Measurements from ENCODE around the gene EIF4G3.
A peak's percentile ranks its signal among the peaks of the same experiment; 100 is the strongest.

The EIF4G3 gene

DNA sequence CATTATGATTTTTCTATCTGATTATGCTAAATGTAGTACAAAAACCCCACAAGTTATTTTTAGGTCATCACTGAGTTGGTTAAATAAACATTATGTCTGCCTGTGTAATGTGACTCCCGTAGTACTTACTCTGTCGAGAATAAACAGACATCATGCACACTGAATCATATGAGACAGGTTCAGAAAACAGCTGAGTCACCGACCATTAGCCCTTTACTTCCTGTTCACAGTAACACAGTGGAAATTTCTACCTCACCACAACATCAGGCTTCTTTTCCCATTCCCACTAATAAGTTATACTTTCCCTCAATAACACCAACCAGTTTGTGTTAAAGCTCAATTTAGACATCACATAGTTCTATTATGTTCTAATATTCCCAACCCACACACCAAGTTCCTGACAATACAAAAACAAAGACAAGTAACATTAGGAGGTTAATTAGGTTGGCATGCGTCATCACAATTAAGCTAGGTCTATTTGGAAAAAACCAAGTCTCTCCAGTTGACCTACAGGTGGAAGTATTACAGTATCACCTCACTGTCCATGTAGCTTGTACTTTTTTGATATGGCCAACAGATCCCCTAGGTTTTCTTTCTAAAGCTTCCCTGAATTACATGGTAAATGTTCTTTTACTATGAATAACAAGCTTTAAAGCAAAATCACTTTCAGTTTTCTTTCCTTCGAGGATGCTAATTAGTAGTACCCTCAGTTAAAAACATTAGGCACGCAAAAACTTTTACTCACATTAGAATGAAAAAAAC lies 154.2 kb downstream of the EIF4G3 start:
- DNase-seq = peak; percentile 91

GRCh38 chr1:21021311-21021710 lies 155.4 kb downstream of the EIF4G3 start:
- no peak for DNase-seq

- DNase-seq = no peak
Measured at GRCh38 chr1:21020151-21020550, 156.5 kb downstream of the EIF4G3 start.

GRCh38 chr1:21018673-21019072 lies 158.0 kb downstream of the EIF4G3 start:
- no peak for DNase-seq

DNA sequence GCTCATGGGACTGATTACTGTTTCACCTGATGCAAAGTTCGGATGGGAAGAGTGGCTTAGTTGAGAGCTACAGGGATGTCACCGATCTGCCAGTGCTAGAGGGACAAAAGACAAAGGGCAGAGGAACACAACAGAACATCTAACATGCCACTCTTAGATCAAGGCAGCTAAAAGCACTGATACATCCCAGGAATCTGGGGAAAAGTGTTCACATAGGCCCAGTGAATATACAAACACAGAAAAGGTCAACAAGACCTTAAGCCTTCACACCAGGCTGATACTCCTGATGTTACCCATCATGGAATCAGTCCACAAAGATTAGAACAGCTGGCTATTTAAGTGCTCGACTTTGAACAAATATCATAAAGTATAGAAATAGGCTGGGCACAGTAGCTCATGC lies 163.2 kb downstream of the EIF4G3 start:
- DNase-seq = no peak

DNA sequence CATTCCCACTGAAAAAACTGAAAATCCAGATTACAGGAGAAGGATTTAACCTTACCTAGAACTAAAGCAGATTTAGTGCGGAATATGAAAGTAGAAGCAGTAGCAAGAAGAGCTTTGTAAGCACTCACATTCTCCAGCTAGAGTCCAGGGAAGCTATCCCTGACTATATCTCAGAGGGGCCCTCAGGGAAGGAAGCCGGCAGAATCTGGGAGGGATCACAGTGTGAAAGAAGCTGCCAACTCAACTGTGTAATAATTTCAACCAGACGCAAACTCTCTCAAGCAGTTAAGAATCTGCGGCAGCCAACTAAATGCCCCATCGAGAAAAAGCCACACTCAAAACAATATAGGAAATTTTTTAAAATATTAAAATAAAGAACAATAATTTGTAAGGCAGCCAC lies 163.8 kb downstream of the EIF4G3 start:
- DNase-seq = no peak

- DNase-seq = no peak
Measured at GRCh38 chr1:21007876-21008275, 168.8 kb downstream of the EIF4G3 start.

- no peak for DNase-seq
Measured at GRCh38 chr1:21005466-21006239, 171.0 kb downstream of the EIF4G3 start.

- DNase-seq = no peak
Measured at GRCh38 chr1:21003281-21004045, 173.2 kb downstream of the EIF4G3 start.

- no peak for DNase-seq
Measured at GRCh38 chr1:21001042-21001441, 175.7 kb downstream of the EIF4G3 start.

DNA sequence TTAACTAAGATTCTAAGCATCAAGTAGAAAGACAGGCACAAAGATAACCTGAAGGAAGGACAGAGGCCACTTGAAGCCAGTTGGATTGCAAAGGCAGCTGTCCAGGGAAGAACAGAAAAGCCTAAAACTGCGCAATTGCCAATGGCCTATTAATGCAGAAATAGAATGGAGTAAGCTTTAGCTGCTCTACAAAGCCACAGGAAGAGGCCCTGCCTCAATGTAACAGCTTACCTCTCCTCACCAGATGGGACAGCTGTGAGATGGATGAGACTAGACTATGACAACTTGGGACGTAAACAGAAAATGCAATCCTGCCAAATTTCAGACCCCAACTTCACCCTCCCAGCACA lies 176.5 kb downstream of the EIF4G3 start:
- no peak for DNase-seq

- no peak for DNase-seq
Measured at GRCh38 chr1:20999525-21000244, 177.0 kb downstream of the EIF4G3 start.

- no peak for DNase-seq
Measured at GRCh38 chr1:20998826-20999225, 177.9 kb downstream of the EIF4G3 start.

DNA sequence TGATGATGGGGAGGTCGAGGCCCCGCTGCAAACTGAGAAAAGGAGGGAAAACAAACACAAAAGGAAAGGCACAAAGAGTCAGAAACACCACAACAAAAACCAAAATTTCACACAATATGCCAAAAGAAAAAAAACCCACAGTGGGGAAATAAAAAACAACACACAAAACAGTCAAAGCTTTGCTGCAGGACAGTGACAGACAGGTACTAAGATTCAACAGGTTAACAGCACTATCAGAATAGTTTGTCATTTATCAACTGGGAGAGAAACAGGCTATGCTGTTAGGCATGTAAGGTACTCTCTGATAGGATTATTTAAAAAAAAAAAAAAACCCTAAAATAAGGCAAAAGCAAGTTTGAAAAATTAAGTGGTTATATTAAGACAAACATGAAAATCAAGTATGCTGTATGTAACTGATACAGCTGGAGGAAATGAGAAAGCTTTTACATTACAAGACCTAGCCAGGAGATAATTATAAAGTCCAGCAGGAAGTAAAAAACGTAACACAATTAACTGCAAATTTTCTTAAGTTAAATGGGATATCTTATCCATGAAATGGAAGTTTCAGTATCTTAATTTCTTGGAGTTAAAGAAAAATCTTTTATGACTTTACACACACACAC lies 179.0 kb downstream of the EIF4G3 start:
- DNase-seq = no peak

DNA sequence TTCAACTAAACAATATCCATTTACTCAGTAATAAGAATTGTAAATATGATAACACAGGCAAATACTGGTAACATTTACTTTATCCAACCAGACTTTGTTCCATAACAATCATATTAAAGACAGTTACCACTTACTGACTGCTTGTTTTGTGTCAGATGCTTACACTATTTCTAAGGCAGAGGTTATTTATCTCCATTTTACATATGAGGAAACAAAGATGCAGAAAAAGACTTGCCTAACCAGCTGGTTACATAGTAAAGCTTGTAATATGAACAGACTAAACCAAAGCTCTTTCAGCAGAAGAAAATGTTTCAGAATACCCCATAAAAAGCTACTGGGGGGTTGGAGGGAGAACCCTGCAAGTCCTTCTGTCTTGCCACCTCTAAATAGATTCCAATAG lies 180.1 kb downstream of the EIF4G3 start:
- DNase-seq = no peak

DNA sequence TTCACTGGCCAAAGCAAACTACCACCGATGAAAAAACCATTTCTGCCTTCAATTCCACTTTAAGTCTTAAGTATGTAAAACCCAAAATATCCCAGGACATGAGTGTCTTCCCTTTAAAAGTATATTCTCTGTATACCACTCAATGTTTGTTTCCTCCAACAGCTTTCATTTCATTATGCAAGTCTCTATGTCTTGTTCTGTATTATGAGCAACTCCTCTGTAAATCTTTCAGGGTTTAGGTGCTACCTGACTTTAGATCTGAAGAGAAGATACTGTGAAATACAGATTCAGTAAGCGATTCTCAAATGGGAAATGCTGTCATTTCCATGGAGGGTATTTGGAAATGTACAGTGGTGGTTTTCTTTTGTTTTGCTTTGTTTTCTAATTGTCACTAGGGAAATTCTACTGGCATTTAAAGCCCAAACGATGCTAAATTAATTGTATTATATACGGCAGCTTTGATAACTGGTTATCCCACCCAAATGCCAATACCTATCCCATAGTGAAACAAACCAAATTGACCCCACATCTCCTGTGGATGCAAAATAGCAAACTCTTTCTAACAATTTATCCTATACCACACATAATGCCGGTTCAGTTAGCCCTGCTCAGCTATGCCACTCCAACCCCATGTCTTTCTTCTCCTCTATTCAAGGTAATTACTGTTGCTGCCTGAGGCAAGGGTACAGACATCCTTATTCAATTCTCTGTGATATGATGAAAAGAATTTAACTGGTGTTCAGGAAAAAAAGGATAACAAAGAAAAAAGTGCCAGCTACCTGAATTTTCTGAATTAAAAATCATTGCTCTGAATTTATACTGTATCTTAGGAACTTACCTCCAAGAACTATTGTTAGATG lies 182.8 kb downstream of the EIF4G3 start:
- DNase-seq = peak; percentile 58

- DNase-seq = no peak
Measured at GRCh38 chr1:20992322-20993056, 184.2 kb downstream of the EIF4G3 start.

- DNase-seq = no peak
Measured at GRCh38 chr1:20988943-20989342, 187.8 kb downstream of the EIF4G3 start.

DNA sequence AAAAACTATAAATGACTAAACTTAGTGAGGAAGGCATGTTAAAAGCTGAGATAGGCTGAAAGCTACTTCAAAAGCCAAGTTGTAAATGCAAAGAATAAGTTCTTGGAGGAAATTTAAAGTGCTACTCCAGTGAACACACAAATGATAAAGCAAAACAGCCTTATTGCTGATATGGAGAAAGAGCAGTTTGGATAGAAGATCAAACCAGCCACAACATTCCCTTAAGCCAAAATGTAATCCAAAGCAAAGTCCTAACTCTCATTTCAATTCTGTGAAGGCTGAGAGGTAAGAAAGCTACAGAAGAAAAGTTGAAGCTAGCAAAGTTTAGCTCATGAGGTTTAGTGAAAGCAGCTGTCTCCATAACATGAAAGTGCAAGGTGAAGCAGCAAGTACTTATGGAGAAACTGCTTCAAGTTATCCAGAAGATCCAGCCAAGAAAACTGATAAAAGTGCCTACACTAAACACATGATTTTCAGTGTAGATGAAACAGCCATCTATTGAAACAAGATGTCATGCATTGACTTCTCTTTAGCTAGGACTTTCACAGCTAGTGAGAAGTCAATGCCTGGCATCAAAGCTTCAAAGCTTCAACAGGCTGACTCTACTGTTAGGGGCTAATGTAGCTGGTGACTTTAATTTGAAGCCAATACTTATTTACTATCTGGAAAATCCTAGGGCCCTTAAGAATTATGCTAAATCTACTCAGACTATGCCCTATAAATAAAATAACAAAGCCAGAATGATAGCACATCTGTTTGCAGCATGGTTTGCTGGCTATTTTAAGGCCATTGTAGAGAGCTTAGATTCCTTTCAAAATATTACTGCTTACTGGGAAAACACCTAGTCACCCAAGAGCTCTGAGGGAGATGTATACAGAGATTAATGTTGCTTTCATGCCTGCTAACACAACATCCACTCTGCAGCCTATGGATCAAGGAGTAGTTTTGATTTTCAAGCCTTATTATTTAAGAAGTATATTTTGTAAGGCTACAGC lies 188.6 kb downstream of the EIF4G3 start:
- DNase-seq = no peak

Measured in NCI-H146 (cell line).